Endometrial microvascular endothelial cells (primary cell): ENCODE data around the gene ZNF532. TPM values are rescaled to one million over a fixed set of nuclear protein-coding genes. Genes with fewer than 3 reads are reported as not detected.
"Not testable (repeated sequence)": the region's sequence is repeated elsewhere in the genome, so short reads cannot be mapped to it uniquely, and the experiment has no call there.

ENCODE experiments used
- in situ Hi-C: cut with HindIII; loops from 2 replicates; pipeline ENCODE4 v1.10.0; 2017; ENCODE audit warnings: low sequenced_read_pairs, low pct_unique_long_range_greater_than_20kb; ENCODE audit errors: inconsistent ontology term
- total RNA-seq: library from RNA; depleted of rRNA; stranded (reverse); fragments of >200 nt; gene quantifications from one replicate; pipeline ENCODE4 v1.2.3, GENCODE V29; 2015; ENCODE audit errors: inconsistent ontology term

ZNF532 gene
- total RNA-seq, 1 donor from 2014 or later, result 36.9 TPM

DNA sequence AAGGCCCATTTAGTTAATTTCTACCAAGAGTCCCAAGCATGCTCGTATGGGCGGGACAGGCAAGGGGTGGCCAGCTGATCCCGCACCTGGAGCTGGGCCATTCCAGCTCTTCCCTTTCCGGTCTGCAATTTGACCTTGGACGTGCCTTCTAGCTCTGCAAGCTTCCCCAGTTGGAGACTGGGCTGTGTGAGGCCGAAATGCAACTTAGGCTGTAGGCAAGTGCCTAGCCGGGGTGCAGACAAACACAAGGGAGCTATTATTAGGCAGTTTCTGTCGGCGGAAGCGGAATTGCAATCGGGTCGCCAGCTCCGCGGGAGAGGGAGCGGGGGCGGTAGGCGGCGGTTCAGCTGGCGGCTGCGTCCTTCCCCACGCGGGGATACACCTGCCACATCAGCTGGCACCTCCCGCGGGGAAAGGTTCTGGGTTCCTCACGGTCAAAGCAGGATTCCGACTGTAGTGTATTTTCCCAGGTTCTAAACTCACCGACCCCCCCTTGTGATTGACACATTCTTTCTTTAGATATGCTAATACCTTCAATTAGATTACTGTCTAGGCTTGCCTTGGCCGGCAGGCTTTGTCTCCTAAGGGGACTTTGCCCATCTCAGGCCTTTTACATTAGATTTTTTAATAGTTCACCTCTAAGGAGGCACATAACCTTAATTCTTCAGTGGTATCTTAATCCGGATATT lies 17.1 kb upstream of the ZNF532 start:
- in situ Hi-C loops, result no loop called here

DNA sequence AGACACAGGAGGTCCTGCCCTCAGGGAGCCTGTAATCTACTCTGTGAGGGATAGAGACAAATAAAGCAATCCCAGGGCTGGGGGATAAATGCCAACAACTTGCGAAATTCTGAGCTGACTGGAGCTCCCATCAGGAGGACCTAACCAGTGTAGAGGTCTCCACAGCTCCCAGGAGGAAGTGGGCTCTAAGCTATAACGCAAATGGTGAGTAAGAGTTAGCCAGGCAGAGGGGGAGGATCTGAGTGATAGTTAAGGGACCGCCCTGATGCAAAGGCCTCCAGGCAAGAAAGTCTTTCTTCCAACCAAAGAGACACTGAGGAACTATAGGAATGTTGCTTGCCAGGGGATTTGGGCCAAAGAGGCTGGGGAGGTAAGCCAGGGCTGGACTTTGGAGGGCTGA lies 16.0 kb upstream of the ZNF532 start:
- in situ Hi-C loops, result no loop called here

DNA sequence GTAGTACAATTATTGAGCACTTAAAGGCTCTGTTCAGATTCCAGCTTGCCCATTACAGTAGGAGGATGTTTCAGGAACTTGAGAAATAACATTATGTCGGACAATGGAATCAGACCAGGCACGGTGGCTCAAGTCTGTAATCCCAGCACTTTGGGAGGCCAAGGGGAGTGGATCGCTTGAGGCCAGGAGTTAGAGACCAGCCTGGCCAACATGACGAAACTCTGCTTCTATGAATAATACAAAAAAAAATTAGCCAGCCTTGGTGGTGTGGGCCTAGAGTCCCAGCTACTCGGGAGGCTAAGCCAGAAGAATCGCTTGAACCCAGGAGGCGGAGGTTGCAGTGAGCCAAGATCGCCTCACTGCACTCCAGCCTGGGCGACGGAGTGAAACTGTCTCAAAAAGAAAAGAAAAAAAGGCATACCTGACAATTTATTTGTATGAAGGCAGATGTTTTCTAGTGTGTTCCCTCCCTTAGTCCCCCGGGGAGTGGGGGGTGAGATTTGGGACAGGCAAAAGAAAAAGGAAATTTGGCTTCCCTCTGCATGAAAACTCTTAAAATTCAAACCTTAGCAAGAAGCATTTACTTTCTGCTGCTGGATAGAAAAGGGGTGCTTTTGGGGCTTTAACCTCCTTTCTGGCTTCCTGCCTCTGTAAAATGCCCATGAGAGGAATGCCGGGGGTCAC lies 13.7 kb upstream of the ZNF532 start:
- in situ Hi-C loops, result no loop called here

DNA sequence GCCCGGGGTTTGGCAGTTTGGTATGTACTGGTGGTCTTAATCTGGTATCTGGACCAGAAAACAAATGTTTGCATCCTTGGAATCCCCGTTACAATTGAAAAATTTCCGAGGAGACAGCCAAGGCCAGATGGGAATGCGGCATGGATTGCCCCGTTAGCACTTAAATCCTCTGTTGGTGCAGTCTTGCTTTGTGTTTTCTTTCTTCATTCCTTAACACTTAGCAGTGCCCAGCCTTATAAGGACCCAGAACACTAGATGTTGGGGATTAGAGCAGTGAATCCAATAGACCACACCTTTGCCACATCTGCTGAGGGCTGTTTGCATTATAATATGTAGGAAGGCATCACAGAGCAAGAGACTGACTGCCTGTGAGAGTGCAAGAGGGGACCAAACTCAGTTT lies 12.8 kb upstream of the ZNF532 start:
- in situ Hi-C loops, result no loop called here

DNA sequence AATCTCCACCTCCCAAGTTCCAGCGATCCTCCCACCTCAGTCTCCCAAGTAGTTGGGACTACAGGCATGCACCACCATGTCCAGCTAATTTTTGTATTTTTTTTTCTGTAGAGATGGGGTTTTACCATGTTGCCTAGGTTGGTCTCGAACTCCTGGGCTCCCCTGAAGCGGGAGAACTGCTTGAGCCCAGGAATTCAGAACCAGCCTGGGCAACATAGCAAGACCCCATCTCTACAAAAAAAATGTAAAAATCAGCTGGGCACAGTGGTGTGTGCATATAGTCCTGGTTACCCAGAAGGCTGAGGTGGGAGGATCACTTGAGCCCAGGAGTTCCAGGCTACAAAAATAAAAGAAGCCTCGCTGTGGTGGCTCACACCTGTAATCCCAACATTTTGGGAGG lies 12.0 kb upstream of the ZNF532 start:
- in situ Hi-C loops, result no loop called here

DNA sequence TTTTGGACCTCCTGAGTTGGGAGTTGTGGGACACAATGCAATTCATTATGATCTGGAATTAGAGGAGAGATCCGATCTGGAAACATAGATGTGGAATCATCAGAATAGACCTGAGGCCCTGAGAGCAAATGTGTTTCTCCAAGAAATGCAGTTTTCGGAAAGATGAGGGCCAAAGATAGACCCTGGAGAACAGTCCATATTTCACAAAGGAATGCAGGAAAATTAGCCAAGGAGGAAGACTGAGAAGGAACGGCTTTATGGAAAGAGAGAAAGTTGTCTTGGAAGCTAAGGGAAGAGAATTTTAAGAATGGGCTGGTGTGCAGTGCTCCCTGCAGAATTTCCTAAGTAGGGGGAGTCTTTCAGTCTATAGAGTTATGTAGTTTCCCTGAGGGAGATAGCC lies 11.1 kb upstream of the ZNF532 start:
- in situ Hi-C loops, result no loop called here

DNA sequence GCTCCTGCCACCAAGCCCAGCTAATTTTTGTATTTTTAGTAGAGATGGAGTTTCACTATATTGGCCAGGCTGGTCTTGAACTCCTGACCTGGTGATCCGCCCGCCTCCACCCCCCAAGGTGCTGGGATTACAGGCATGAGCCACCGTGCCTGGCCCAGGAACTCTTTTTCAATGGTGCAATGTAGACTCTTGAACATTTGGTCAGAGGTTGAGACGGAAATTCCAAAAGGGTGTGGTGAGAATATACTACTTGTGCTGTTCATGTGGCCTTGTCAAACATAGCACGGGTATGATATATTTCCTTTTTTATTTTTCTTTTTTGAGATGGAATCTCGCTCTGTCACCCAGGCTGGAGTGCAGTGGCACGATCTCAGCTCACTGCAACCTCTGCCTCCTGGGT lies 9.2 kb upstream of the ZNF532 start:
- in situ Hi-C loops, result not testable (repeated sequence)

DNA sequence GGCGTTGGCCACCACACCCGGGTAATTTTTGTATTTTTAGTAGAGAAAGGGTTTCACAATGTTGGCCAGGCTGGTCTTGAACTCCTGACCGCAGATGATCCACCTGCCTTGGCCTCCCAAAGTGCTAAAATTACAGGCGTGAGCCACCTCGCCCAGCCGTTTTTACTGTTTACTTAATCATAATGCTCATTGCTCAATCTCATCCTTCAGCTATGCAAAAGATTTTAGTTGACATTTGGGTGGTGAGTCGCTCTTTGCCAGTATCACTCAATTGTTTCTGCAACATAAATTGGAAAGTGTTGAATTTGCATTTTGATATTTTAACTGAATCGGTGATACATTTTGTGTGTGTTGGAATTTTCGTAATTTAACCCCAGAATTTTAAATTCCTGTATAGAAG lies 7.8 kb upstream of the ZNF532 start:
- in situ Hi-C loops, result no loop called here

DNA sequence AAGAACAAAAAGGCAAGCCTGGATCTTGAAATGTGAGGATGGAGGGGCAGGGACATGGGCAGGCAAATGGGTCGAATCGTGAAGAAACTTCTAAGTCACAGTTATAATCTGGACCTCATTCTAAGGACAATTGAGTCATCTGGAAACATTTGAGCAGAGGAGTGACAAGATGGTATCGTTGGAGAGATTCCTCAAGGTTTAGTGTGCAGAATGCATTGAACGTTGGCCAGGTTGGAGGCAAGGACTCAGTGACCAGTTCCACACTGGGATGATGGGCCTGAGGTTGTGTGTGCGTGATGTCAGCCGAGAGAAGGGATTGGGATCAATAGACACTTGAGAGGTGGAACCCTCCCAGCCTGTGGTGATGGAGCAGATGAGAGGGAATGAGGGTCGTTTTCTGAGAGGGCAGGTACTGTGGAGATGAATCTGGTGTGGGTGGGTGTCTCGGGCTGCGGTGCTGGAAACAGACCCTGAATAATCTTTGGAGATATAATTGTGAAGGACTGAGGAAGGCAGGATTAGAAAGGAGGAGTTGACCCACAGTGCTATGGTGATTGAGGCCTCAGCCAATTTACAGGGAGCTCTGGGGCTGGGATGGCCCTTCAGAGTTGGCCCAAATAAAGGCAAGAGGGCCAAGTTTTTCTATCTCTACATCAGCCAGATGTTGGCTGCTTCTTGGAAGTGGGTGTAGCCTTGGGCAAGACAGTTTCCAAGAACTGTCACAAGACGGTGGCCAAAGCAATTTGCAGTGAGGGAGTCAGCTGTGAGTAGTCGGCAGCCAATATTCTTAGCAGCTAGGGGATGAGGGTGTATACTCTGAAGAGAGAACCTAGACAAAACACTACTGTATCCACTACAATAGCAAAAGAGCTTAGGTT lies 5.8 kb upstream of the ZNF532 start:
- in situ Hi-C loops, result no loop called here

DNA sequence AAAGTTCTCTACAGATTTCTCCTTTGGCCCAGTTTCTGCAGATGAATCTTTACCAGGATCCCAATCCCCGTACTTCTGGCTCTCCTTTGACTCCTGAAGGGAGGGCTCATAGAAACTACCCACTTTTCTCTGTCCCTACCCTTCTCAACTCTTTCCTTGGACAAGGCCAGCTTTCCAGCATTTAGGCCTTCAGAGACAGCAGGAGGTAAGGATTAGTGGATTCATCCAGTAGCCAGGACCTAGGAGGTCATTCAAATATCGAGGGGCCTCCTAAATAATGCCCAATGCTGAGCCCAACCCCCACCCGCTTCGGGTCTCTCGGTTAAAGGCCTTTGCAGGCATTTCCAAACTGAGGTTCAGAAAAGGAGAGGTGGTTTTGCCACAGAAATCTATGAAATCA lies 4.8 kb upstream of the ZNF532 start:
- in situ Hi-C loops, result no loop called here

DNA sequence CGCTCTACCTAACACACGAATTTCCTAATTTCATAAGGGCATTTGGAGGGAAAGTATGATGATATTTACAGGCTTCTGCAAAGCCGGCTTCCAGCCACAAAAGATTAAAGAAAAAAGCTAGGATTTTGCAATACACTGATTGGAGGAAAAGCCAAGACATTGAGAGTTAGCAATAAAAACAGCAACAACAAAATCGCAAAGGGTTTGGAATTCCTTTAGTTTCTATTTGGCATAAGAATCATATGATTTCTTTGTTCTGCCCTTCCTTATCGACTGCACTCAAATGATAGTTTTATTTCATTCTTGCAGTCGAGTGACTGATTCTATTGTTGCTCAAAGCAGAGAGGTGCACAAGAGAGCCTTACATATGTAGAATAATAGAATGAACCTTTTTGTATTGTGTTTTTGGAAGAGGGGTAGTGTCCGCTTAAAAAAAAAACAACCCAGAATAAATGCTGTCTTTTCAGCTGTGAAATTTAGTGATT lies 3.9 kb upstream of the ZNF532 start:
- in situ Hi-C loops, result no loop called here

DNA sequence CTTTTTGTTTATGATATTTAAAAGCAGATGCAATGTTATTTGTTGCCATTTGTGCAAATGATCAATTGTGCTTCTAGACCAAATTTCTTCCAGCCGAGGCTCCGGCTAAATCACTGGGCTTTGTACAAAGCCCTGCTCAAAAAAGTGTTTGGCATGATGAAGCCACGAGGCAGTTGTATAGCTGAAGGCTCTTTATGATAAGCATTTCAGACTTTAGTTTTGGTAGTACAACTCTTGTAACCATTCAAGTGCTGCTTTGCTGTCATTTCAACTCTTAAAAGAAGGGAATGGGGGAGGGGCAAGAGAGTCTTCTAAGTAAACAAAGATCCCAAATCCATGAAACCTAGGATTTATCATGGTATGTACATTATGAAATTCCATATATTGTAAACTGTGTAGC lies 3.3 kb upstream of the ZNF532 start:
- in situ Hi-C loops, result no loop called here

DNA sequence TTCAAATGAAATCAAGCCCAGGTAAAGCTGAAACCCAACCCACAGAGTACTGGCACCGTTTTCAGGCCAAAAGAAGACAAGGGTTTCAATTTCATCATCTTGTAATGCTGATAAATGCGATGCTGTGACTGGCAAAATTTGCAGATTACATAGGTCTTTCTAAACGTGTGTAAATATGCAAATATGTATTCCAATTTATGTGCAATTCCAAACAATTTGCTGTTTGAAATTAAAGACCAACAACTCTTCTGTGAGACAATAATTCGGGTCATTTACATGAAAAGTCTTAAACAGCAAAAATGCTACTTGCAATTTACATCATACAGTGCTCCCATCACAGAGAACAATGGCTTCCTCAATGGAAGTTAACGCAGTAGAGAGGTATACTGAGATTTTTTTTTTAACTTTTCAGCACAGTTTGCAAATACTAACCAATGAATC lies 2.8 kb upstream of the ZNF532 start:
- in situ Hi-C loops, result no loop called here

DNA sequence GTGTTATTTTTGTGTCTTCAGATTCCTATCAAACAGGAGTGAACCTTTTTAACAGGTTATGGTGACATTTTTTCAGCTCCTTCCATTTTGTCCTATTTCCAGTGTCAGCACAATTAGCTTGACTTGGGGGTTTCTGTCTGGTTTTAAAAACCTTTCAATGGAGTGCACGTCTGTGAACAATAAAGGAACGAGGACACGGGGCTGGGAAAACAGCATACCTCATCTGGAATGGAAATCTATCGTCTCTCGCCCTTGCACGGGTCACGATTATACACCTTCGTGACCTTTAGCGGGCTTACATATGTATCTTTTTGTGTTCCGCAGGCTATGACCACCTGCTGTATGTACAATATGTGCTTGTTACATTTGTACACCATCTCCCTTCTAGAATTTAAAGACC lies 2.3 kb upstream of the ZNF532 start:
- in situ Hi-C loops, result no loop called here

DNA sequence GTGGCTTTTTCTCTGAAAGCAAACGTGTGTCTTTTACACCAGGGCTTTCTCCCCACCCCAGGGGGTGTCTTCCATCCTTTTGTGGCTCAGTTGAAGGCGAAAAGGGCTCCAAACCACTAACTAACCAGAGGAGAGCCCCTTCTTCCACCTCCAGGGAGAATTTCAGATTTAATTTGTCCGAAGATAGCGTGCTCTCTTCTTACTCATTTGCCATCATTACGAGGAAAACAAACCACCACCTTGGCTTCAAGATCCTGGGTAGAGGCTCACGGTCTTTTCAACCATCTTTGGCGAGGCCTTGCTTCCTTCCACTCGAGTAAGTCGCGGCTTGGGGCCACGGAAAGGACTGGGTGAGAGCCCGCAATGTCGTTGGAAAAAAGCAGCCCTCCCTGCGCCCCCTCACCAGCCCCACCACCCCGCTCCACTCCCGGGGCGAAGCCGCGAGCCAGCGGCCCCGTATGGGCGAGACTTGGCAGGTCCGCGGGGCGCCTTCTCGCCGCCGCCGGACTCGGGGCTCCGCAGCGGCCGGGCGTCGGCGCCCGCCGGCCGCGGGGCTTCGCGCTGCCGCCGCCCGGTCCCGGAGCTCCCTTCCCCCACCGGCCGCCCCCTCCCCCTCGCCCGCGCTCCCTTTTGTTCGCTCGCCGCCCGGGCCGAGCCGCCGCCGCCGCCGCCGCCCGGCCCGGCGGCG lies 1.7 kb upstream of the ZNF532 start:
- in situ Hi-C loops, result no loop called here

DNA sequence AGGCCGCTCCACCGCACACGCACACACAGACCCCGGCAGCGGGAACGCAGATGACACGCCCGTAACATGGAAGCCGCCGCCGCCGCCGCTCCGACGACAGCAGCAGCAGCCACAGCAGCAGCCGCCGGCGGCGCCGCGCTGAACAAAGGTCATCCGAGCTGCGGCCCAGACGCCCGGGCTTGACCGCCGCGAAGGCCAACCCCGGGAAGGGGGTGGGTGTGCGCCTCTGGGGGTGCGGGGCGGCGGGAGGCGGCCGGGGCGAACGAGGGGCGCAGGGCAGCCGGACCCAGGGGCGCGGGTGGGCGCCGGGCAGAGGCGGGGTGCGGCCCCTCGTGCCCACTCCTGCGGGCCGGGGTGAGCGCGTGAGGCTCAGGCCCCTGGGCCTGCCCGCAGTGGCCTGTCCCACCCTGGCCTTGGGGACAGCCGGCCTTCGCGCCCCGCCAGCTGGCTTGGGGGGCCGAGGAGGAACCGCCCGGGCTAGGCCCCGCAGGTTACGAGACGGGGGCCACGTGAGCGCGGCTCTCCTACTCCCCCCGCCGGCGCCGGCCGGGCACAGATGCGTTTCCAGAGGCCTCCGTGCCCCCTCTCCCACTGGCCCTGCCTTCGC lies 1.0 kb upstream of the ZNF532 start:
- in situ Hi-C loops, result no loop called here

DNA sequence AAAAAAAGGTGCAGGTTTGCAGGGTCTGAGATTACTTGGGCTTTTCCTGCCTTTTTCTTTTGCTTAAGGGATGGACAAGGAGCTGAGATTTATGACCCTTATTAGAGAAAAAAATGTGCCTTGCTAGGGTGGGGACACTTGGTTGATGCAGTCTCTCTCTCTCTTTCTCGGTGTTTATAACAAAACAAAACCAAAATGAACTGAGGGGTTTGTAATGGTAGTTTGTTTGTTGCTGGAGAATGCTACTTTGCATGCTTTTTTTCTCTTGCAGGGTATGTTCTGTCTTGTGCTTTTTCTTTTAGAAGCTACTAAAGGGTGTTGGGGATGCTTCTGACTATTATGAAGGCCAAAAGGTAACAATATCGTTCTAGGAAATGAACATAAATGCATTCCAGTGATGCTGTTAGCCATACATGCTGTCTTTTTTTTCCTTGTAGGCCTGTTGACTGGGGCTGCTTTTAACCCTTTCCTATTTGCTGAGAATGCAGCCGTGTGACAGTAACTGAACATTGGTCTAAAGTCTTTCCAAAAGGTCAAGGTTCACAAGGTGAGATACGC lies 435 bp downstream of the ZNF532 start:
- in situ Hi-C loops, result no loop called here

DNA sequence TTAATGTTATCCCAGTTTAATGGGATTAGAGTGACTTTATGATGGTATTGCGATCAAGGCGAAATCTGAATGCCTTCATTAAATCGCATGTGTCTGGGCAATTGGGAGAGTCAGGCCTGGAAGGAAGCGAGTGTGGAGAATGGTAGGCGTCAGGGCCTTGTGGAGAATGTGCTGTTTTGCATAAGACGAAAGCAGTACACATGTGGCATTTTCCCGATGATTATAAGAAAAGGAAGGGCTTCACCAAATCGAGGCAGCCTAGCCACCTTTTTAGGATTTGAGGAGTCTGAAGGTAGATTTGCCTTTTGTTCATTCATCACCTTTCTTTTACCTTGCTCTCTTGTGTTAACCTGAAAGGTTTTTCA lies 1.0 kb downstream of the ZNF532 start:
- in situ Hi-C loops, result no loop called here
